SK-N-SH (cell line): ENCODE data around the gene KASH5.

Experiments used
- FOXJ3 ChIP-seq: sonication (generic); formaldehyde crosslinking; IDR thresholded peaks from 2 replicates; pipeline ENCODE4 v1.5.1; 2020; ENCODE audit warnings: mild to moderate bottlenecking, missing genetic modification reagents
- NFIC ChIP-seq: IDR thresholded peaks from 2 replicates; pipeline ENCODE4 v1.4.0; 2012; ENCODE audit warnings: borderline replicate concordance
- TAF1 ChIP-seq: IDR thresholded peaks from 2 replicates; pipeline ENCODE4 v1.6.1; 2012; ENCODE audit warnings: low read depth, mild to moderate bottlenecking, low read length, moderate library complexity, borderline replicate concordance
- TF ChIP-seq, protein P1 (sequence below): IDR thresholded peaks from 2 replicates; pipeline ENCODE4 v1.4.0; 2012; ENCODE audit warnings: low read depth
- TF ChIP-seq, protein P2 (sequence below): IDR thresholded peaks from 2 replicates; pipeline ENCODE4 v1.4.0; 2012; ENCODE audit warnings: low read depth, borderline replicate concordance

- TF ChIP-seq, protein P1, sequence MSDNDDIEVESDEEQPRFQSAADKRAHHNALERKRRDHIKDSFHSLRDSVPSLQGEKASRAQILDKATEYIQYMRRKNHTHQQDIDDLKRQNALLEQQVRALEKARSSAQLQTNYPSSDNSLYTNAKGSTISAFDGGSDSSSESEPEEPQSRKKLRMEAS, result no peak
- TF ChIP-seq NFIC, result no peak
- TF ChIP-seq FOXJ3, result no peak
- TF ChIP-seq TAF1, result no peak
- TF ChIP-seq, protein P2, sequence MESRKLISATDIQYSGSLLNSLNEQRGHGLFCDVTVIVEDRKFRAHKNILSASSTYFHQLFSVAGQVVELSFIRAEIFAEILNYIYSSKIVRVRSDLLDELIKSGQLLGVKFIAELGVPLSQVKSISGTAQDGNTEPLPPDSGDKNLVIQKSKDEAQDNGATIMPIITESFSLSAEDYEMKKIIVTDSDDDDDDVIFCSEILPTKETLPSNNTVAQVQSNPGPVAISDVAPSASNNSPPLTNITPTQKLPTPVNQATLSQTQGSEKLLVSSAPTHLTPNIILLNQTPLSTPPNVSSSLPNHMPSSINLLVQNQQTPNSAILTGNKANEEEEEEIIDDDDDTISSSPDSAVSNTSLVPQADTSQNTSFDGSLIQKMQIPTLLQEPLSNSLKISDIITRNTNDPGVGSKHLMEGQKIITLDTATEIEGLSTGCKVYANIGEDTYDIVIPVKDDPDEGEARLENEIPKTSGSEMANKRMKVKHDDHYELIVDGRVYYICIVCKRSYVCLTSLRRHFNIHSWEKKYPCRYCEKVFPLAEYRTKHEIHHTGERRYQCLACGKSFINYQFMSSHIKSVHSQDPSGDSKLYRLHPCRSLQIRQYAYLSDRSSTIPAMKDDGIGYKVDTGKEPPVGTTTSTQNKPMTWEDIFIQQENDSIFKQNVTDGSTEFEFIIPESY, result no peak
These were observed 21.5 kb downstream of the KASH5 start for GRCh38 chr19:49409441-49410029.
